OCI-LY3 (cell line): ENCODE data around the gene EPDR1.
A peak's percentile ranks its signal among the peaks of the same experiment; 100 is the strongest.

Experiments used
- H2AFZ ChIP-seq: fragments of 200-600, 300-600 bp; shearing (Covaris generic); 2 replicates; pipeline ENCODE4 v1.6.0; 2014; ENCODE audit warnings: antibody characterized with exemption, low read depth, low read length
- H3K27ac ChIP-seq: fragments of 200-600, 300-600 bp; sonication (generic); 2 replicates; pipeline ENCODE4 v1.5.1; 2014; ENCODE audit warnings: mild to moderate bottlenecking, low read length, moderate library complexity, mixed read lengths
- H3K27me3 ChIP-seq: fragments of 200-600, 300-600 bp; sonication (generic); 2 replicates; pipeline ENCODE4 v1.6.1; 2014; ENCODE audit warnings: low read depth, low read length, mixed read lengths
- H3K36me3 ChIP-seq: fragments of 200-600, 300-600 bp; sonication (generic); replicated peaks from 2 replicates; pipeline ENCODE3; 2014; ENCODE audit warnings: low read depth, low read length, mixed read lengths
- H3K4me1 ChIP-seq: fragments of 300-600, 200-600 bp; sonication (generic); 2 replicates; pipeline ENCODE4 v1.6.1; 2014; ENCODE audit warnings: low read length, mixed read lengths
- H3K4me2 ChIP-seq: fragments of 200-600, 300-600 bp; sonication (generic); 2 replicates; pipeline ENCODE4 v1.6.1; 2014; ENCODE audit warnings: low read length, mixed read lengths
- H3K4me3 ChIP-seq: fragments of 300-600, 200-600 bp; sonication (generic); 2 replicates; pipeline ENCODE4 v1.5.1; 2014; ENCODE audit warnings: antibody characterized with exemption, mild to moderate bottlenecking, low read length, moderate library complexity
- H3K79me2 ChIP-seq: fragments of 300-600, 200-600 bp; shearing (Covaris generic); 2 replicates; pipeline ENCODE4 v1.6.1; 2014; ENCODE audit warnings: mild to moderate bottlenecking, low read length, mixed read lengths
- H3K9ac ChIP-seq: fragments of 300-600, 200-600 bp; shearing (Covaris generic); 2 replicates; pipeline ENCODE4 v1.6.0; 2014; ENCODE audit warnings: mild to moderate bottlenecking, low read length, moderate library complexity
- H3K9me3 ChIP-seq: fragments of 200-600, 300-600 bp; shearing (Covaris generic); 2 replicates; pipeline ENCODE4 v1.6.1; 2014; ENCODE audit warnings: low read length, mixed read lengths; ENCODE audit not compliant: insufficient read depth
- H4K20me1 ChIP-seq: fragments of 200-600, 300-600 bp; sonication (generic); 2 replicates; pipeline ENCODE4 v1.6.1; 2016; ENCODE audit warnings: low read length, mixed read lengths; ENCODE audit not compliant: insufficient read depth
- EZH2phosphoT487 ChIP-seq: fragments of 200-600 bp; shearing (Covaris generic); IDR thresholded peaks from 2 replicates; pipeline ENCODE4 v1.6.1; 2018; ENCODE audit warnings: antibody characterized with exemption, mixed run types, low read depth
- TF ChIP-seq, protein P1 (sequence below): fragments of 200-600, 300-600 bp; sonication (generic); IDR thresholded peaks from 2 replicates; pipeline ENCODE4 v1.5.1; 2014; ENCODE audit warnings: antibody characterized with exemption, low read length, low read depth

EPDR1 gene

DNA sequence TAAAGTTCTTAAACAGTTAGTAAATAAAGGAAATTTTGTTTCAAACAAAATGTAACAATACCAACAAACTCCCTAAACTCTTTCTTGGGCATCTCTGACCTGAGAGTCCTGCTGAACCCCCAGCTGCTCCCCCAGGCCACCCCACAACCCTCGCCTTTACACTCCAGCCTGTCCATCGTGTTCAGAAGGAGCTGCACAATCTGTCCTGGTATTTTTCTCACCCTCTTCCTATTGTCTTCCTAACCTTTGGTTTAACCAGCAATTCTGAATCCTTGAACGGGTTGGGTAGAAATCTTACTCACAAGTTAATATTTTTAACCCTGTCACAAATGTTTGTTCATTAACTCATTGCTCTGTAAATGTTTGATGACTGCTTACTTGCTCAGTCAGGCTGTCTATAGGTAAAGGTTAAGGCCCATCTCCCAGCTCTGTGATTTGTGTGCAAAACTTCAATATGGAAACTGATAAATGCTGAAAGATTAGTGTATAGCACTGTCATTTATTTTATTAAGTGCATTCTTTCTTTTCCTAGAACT is 20.7 kb upstream of the EPDR1 start:
- Histone ChIP-seq H3K4me1 (no peaks in the 10 kb centered on the region), H3K4me3 (no peak overlapping the region), H2AFZ (no peak overlapping the region), H3K9me3 (no peaks in the 10 kb centered on the region), H3K9ac (no peak overlapping the region), H3K79me2 (no peaks in the 10 kb centered on the region), H3K27ac (no peak overlapping the region), H3K27me3 (peaks cover 13% of the 10 kb centered on the region), H3K4me2 (no peak overlapping the region), H4K20me1 (no peaks in the 10 kb centered on the region), H3K36me3 (no peaks in the 10 kb centered on the region)
- TF ChIP-seq, protein P1, sequence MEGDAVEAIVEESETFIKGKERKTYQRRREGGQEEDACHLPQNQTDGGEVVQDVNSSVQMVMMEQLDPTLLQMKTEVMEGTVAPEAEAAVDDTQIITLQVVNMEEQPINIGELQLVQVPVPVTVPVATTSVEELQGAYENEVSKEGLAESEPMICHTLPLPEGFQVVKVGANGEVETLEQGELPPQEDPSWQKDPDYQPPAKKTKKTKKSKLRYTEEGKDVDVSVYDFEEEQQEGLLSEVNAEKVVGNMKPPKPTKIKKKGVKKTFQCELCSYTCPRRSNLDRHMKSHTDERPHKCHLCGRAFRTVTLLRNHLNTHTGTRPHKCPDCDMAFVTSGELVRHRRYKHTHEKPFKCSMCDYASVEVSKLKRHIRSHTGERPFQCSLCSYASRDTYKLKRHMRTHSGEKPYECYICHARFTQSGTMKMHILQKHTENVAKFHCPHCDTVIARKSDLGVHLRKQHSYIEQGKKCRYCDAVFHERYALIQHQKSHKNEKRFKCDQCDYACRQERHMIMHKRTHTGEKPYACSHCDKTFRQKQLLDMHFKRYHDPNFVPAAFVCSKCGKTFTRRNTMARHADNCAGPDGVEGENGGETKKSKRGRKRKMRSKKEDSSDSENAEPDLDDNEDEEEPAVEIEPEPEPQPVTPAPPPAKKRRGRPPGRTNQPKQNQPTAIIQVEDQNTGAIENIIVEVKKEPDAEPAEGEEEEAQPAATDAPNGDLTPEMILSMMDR, result no peak
- TF ChIP-seq EZH2phosphoT487, result no peak

DNA sequence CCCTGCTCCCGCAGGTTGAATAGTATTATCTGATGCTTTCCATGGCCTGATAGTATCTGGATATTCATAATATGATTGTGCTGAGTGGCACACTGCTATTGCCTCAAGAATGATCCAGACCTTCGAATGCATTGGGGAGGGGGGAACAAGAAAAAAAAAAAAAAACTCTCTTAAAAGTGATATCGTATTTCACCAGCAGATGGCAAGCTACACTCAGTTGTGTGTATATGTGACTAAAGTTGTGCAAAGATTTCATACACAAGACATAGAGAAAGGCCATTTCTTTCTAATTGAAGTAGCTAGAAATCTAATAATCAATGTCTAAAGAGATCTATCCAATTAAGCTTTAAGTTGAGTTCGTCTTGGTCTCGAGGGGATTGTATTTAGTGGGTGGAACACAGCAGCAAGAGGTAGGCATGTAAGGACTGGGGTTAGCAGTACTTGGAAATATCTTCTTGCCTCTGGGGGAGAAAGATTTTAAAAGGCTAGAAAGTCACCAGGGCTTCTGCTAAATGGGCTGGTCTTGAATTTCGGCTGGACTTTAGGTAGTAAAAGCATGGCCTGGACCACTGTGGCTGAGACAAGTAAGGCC is 19.1 kb upstream of the EPDR1 start:
- TF ChIP-seq EZH2phosphoT487, result no peak
- TF ChIP-seq, protein P1, result peak; percentile 73
- Histone ChIP-seq H3K9me3 (no peaks in the 10 kb centered on the region), H3K9ac (no peak overlapping the region), H4K20me1 (no peaks in the 10 kb centered on the region), H2AFZ (no peak overlapping the region; the same call in 1 of the 2 replicates), H3K27me3 (peaks cover 26% of the 10 kb centered on the region), H3K79me2 (no peaks in the 10 kb centered on the region), H3K36me3 (no peaks in the 10 kb centered on the region), H3K4me2 (peak overlapping the region; percentile 49), H3K4me1 (no peaks in the 10 kb centered on the region), H3K27ac (no peak overlapping the region), H3K4me3 (peak overlapping the region; percentile 26)

DNA sequence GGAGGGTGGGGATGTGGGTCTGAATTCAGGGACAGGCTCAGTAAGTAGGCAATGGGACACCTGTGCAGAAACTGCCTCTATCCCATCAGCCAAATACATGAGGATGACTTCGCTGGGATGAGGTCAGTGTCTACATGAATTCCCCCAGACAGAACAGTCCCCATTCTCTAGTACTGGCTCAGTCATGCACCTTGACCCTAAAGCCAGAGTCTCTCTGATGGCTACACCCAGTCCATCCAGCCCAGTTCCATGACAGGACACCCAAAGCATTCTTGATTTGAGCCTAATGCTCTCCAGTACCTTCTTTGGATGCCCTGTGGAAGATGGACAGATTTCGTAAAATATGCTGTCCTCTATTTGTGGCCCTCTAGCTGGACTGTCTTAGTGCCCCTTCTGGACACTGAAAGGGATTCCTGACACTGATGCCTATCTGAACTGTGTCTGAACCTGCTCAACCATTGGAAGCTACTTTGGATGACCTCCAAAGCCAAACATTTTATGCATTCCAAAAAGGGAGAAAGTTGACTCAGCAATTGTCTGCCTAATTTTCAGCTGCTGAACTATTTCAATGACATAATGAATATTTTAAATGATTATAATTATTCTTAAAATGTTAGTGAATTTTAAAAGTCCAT is 18.4 kb upstream of the EPDR1 start:
- Histone ChIP-seq H3K4me1 (no peaks in the 10 kb centered on the region), H3K27ac (no peak overlapping the region), H3K4me3 (no peak overlapping the region), H3K79me2 (no peaks in the 10 kb centered on the region), H4K20me1 (no peaks in the 10 kb centered on the region), H3K36me3 (no peaks in the 10 kb centered on the region), H3K4me2 (no peak overlapping the region), H3K9ac (no peak overlapping the region), H2AFZ (no peak overlapping the region), H3K27me3 (peaks cover 28% of the 10 kb centered on the region), H3K9me3 (no peaks in the 10 kb centered on the region)
- no peak for TF ChIP-seq EZH2phosphoT487
- TF ChIP-seq, protein P1, result no peak

DNA sequence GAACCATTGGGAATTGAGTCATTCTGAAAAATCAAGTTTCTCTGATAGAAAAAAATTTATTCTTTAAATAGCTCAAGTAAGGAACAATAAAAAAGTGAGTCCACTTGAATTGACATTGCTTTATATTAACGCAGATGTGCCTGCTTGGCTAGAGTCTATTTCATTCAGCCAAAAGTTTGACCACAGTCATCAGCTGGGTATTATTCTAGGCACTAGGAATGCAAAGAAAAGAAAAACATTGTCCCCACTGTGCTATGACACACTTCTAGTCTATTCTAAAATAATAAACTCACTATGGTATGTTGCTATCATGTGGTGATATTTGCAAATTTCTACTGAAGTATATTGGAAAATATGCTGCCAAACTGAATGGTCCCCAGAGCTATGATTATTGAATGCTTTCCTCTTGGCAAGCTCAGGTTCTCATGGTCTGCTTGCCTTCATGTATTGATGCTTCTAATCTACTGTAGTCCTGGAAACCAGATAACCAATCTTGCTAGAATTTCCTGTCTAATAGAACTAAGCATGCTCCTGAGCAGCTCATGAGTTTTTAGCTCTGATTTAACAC is 12.1 kb upstream of the EPDR1 start:
- no peak overlapping the region for H3K4me2 ChIP-seq
- no peak overlapping the region for H3K27ac ChIP-seq
- TF ChIP-seq, protein P1, result no peak
- TF ChIP-seq EZH2phosphoT487, result no peak
- no peak overlapping the region for H3K4me3 ChIP-seq
- no peaks in the 10 kb centered on the region for H3K36me3 ChIP-seq
- peaks cover 40% of the 10 kb centered on the region for H3K27me3 ChIP-seq
- H3K9me3 ChIP-seq, result no peaks in the 10 kb centered on the region
- H3K79me2 ChIP-seq, result no peaks in the 10 kb centered on the region
- no peak overlapping the region for H3K9ac ChIP-seq
- H4K20me1 ChIP-seq, result no peaks in the 10 kb centered on the region
- no peaks in the 10 kb centered on the region for H3K4me1 ChIP-seq
- H2AFZ ChIP-seq, result no peak overlapping the region
